Adrenal gland (tissue), 5 donors: ENCODE results near the gene CEBPB.

Source experiments
- CTCF ChIP-seq, 6 experiments: fragments of 450-650 bp in 4 of 6; fragments of 200-600 bp in 2 of 6; sonication (generic) in 1 of 6; IDR thresholded peaks; 1 replicate in 5 of 6; 2 replicates in 1 of 6; pipeline versions ENCODE4 v1.5.1 to v1.8.0; 2016 to 2021; ENCODE audit warnings: antibody characterized with exemption in 6 of 6, mild to moderate bottlenecking in 2 of 6, moderate library complexity in 1 of 6
- POLR2A ChIP-seq, 2 donors: fragments of 450-650 bp; IDR thresholded peaks; one replicate each; pipeline ENCODE4 v1.6.1; 2017; ENCODE audit warnings: antibody characterized with exemption in 2 of 2, mild to moderate bottlenecking in 2 of 2, moderate library complexity in 1 of 2
- donor health status: DM: no; HTN: no; CAD: no.

- TF ChIP-seq CTCF (IDR thresholded peaks at IDR 0.05) = no peak
- peak in 1 of 2 donors; percentile 12 for TF ChIP-seq POLR2A (IDR thresholded peaks at IDR 0.05)
Measured at GRCh38 chr20:50192364-50193198, 2.0 kb downstream of the CEBPB start.
